ENCODE results near the gene ANAPC2. TPM values are rescaled to one million over a fixed set of nuclear protein-coding genes. Genes with fewer than 3 reads are reported as not detected.
A peak's percentile ranks its signal among the peaks of the same experiment; 100 is the strongest.

The ANAPC2 gene
- total RNA-seq, 1 donor = 32.9 TPM

- no peaks in the 10 kb centered on the region for H3K27me3 ChIP-seq (ENCODE audit: insufficient read depth, low read length)
- H3K4me3 ChIP-seq (ENCODE audit: insufficient read depth, low read length) = peak overlapping the region; percentile 70
- H4K20me1 ChIP-seq (ENCODE audit: insufficient read depth, low read length) = peaks cover 28% of the 10 kb centered on the region
- peaks cover 78% of the 10 kb centered on the region for H3K79me2 ChIP-seq (ENCODE audit: insufficient read depth, low read length)
- H3K4me1 ChIP-seq (ENCODE audit: insufficient read depth, low read length) = peaks cover 30% of the 10 kb centered on the region
- TF ChIP-seq CTCF (IDR thresholded peaks at IDR 0.05; ENCODE audit: extremely low read depth, low read depth, low read length) = no peak
- H2AFZ ChIP-seq (ENCODE audit: low read length) = peak overlapping the region; percentile 22
- H3K4me2 ChIP-seq (ENCODE audit: insufficient read depth, low read length) = peak overlapping the region; percentile 76
- H3K27ac ChIP-seq (ENCODE audit: low read depth, low read length) = no peak overlapping the region
- DNase-seq (ENCODE audit: insufficient read length, low spot score, missing footprints) = peak; percentile 95
- no peaks in the 10 kb centered on the region for H3K36me3 ChIP-seq (ENCODE audit: insufficient read depth, low read length)
- no peaks in the 10 kb centered on the region for H3K9me3 ChIP-seq (ENCODE audit: low read depth, low read length)
These were observed 11.2 kb upstream of the ANAPC2 start for GRCh38 chr9:137199411-137200121.

- H3K79me2 ChIP-seq (ENCODE audit: insufficient read depth, low read length) = peaks cover 78% of the 10 kb centered on the region
- no peak overlapping the region for H3K27ac ChIP-seq (ENCODE audit: low read depth, low read length)
- peaks cover 26% of the 10 kb centered on the region for H4K20me1 ChIP-seq (ENCODE audit: insufficient read depth, low read length)
- TF ChIP-seq CTCF (IDR thresholded peaks at IDR 0.05; ENCODE audit: extremely low read depth, low read depth, low read length) = no peak
- H3K4me2 ChIP-seq (ENCODE audit: insufficient read depth, low read length) = peak overlapping the region; percentile 76
- H3K4me1 ChIP-seq (ENCODE audit: insufficient read depth, low read length) = peaks cover 23% of the 10 kb centered on the region
- peak overlapping the region; percentile 70 for H3K4me3 ChIP-seq (ENCODE audit: insufficient read depth, low read length)
- H3K36me3 ChIP-seq (ENCODE audit: insufficient read depth, low read length) = no peaks in the 10 kb centered on the region
- no peak overlapping the region for H2AFZ ChIP-seq (ENCODE audit: low read length)
- H3K27me3 ChIP-seq (ENCODE audit: insufficient read depth, low read length) = no peaks in the 10 kb centered on the region
- no peaks in the 10 kb centered on the region for H3K9me3 ChIP-seq (ENCODE audit: low read depth, low read length)
- no peak for DNase-seq (ENCODE audit: insufficient read length, low spot score, missing footprints)
These were observed 10.5 kb upstream of the ANAPC2 start for GRCh38 chr9:137198902-137199283.

GRCh38 chr9:137198051-137198901 lies 9.9 kb upstream of the ANAPC2 start:
- Histone ChIP-seq H3K9me3 (ENCODE audit: low read depth, low read length) (no peaks in the 10 kb centered on the region), H2AFZ (ENCODE audit: low read length) (no peak overlapping the region), H4K20me1 (ENCODE audit: insufficient read depth, low read length) (peaks cover 31% of the 10 kb centered on the region), H3K27ac (ENCODE audit: low read depth, low read length) (no peak overlapping the region), H3K4me2 (ENCODE audit: insufficient read depth, low read length) (peak overlapping the region; percentile 76), H3K4me1 (ENCODE audit: insufficient read depth, low read length) (peaks cover 22% of the 10 kb centered on the region), H3K79me2 (ENCODE audit: insufficient read depth, low read length) (peaks cover 78% of the 10 kb centered on the region), H3K36me3 (ENCODE audit: insufficient read depth, low read length) (no peaks in the 10 kb centered on the region), H3K4me3 (ENCODE audit: insufficient read depth, low read length) (peak overlapping the region; percentile 70), H3K27me3 (ENCODE audit: insufficient read depth, low read length) (no peaks in the 10 kb centered on the region)
- TF ChIP-seq CTCF (IDR thresholded peaks at IDR 0.05; ENCODE audit: extremely low read depth, low read depth, low read length) = no peak
- no peak for DNase-seq (ENCODE audit: insufficient read length, low spot score, missing footprints)

All from osteoblast (primary cell).